AG09319 (cell line): ENCODE measurements around the gene MYCT1.

Experiments
- DNase-seq: peaks from one replicate; pipeline ENCODE4 v3.0.0-alpha.2; 2010; ENCODE audit warnings: low read depth; ENCODE audit errors: extremely low read depth
- TF ChIP-seq, protein P1 (sequence below): IDR thresholded peaks from 2 replicates; pipeline ENCODE4 v1.5.1; 2011; ENCODE audit warnings: low read depth, mild to moderate bottlenecking, inconsistent platforms, low read length, moderate library complexity

Gene MYCT1

DNA sequence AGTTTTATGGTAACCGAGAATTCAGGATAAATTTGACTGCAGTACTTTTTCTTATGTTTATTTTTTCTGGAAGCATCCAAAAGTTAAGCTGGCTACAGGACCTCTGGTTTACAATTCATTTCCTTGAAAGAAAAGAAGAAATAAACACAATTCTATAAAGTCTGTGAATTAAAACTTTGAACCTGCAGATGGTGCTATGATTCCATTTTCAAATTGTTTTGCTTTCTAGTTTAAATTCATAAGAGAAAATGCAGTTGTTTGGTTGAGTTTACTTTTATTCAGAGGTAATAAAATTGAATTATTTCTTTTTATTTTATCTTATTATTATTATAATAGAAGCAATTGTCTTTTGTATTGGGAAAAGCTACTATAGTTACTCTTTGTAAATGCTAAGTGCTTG lies 51.1 kb downstream of the MYCT1 start:
- TF ChIP-seq, protein P1, sequence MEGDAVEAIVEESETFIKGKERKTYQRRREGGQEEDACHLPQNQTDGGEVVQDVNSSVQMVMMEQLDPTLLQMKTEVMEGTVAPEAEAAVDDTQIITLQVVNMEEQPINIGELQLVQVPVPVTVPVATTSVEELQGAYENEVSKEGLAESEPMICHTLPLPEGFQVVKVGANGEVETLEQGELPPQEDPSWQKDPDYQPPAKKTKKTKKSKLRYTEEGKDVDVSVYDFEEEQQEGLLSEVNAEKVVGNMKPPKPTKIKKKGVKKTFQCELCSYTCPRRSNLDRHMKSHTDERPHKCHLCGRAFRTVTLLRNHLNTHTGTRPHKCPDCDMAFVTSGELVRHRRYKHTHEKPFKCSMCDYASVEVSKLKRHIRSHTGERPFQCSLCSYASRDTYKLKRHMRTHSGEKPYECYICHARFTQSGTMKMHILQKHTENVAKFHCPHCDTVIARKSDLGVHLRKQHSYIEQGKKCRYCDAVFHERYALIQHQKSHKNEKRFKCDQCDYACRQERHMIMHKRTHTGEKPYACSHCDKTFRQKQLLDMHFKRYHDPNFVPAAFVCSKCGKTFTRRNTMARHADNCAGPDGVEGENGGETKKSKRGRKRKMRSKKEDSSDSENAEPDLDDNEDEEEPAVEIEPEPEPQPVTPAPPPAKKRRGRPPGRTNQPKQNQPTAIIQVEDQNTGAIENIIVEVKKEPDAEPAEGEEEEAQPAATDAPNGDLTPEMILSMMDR, result no peak
- DNase-seq, result no peak

DNA sequence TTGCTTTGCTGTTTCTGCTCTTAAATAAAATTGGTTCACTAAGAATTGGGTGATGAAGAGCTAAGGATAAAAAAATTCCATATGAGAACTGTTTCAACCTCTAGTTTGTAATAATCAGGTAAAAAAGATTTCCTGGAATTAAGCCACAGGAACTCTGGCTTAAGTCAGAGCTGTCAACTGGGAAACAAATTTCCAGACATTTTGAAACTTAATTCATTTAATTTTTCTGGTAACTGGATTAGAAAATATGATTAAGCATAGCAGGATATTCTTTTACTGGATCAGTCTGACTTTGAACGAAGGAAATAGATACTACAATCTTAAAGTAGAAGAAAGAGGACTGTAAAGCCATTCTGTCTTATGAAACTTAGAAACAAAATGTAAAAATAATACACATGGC lies 51.6 kb downstream of the MYCT1 start:
- no peak for DNase-seq
- TF ChIP-seq, protein P1, result no peak

DNA sequence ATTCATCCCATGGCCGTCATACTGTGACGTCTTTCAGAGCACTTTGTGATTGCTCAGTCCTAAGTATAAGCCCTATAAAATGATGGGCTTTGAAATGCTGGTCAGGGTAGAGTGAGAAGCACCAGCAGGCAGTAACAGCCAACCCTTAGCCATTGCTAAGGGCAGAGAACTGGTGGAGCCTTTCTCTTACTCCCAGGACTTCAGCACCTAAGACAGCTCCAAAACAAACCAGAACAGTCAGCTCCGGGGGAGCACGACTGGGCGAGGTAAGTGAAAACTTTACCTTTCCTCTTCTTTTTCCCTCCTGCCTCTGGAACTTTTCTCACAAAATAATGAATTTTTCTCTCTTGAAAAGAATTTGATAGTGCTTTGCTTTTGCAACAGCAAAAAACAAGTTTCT lies 53.0 kb downstream of the MYCT1 start, which contains the start of gene VIP:
Gene VIP (plus strand): TSS at position 104 of the 400 bp plus-strand sequence. CDS start 1,381 bp downstream, outside the sequence.
- DNase-seq, result no peak
- TF ChIP-seq, protein P1, result no peak

DNA sequence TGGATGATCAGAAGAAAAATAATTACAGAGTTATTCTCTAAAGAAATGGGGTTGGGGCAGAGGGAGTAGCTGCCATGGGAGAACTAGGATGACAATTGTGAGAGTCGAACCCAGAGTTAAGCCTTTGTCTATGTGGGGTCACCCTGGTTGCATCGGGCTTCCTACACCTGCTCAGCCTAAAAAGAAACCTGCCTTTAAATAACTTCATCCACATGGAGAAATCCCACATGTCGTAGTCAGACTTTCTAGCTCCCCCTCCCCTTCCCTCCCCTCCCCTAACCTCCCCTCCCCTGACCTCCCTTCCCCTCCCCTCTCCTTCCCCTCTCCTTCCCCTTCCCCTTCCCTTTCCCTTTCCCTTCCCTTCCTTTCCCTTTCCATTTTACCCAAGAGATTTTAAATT lies 67.6 kb downstream of the MYCT1 start:
- TF ChIP-seq, protein P1, result no peak
- no peak for DNase-seq

DNA sequence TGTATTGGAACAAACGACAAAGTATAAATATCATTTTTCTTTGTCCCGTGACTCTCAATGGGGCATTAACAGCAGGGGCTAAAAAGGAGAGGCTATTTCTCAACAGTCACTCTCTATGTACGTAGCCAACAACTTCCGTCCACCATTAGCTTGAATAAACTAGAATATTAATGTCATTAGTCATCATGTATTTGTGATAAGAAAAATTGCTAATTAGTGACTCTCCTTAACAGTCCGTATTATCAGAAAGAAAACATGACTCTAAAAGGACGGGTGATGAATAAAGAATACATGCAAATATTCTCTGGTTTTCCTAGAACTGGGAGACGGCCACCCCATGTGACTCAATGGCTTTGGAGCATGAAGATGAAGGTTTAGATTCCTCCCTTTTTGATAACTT lies 71.5 kb downstream of the MYCT1 start:
- no peak for DNase-seq

GRCh38 chr6:152769993-152770392 lies 72.3 kb downstream of the MYCT1 start:
- no peak for DNase-seq
- TF ChIP-seq, protein P1, result no peak

More for the DNA sequence above, 71.5 kb downstream of the MYCT1 start:
- TF ChIP-seq, protein P1, result no peak

DNA sequence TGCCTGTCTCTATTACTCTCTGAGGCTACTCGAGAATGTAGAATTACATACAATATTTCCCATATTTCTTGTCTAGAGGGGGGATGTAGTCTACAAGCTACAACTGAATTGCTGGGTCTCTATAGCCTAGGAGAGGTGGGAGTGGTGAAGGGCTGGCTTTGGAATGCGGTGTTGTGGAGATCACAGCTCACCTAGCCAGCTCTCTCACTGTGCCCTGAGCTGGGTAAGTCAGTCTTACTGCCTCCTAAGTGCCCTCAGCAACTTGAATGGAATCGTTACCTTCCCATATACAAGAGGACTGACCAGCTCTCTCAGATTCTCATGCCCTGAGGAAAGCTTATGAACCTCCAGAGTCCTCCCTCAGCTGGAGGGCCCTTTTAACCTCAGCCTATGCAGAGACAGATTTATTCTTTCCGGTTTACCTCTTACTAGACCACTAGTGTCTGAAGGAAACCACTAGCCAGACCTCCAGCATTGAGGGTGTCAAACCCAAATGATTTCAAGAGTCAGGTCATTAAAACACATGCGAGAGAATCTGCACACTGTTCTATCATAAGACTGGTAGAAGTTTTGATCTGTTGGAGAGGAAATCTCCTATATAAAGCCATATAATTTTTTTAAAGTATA lies 73.5 kb downstream of the MYCT1 start:
- no peak for DNase-seq
- TF ChIP-seq, protein P1, result no peak
